ENCODE data around the gene TBC1D10B. TPM values are rescaled to one million over a fixed set of nuclear protein-coding genes. Genes with fewer than 3 reads are reported as not detected.
"Not testable (repeated sequence)": the region's sequence is repeated elsewhere in the genome, so short reads cannot be mapped to it uniquely, and the experiment has no call there.

TBC1D10B gene
- total and polyA plus RNA-seq, 2 of the 8 experiments (the other 6 are each of a cell fraction or from before 2014, with no cell fraction given) = 15.4 to 28.6 TPM

DNA sequence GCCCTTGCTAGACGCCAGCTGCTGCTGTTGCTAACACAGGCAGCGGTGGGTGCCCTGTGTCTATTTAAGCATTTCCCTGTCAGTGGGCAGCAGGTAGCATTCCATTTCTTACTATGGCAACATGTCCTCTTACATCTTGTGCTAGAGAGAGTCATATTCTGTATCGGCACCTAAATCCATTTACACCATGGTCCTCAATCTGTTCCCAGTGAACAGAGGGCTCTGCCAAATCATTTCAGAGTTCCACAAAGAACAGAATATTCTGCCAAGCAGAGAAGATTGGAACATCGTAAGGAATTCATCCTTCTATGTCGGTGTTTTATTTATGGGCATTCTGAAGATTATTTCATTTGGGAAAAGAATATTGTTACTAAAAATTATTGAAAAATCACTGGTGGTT is 31.6 kb downstream of the TBC1D10B start:
- H4K5ac ChIP-seq (ENCODE audit: insufficient read length, low read depth, low read length); H4K8ac ChIP-seq (ENCODE audit: extremely low read depth, insufficient read depth, low read length); CTCF ChIA-PET (ENCODE audit: partially characterized antibody); H3K4me3 ChIP-seq (ENCODE audit: extremely low read depth in 1 of 4, insufficient read depth in 2 of 4, low read depth in 3 of 4, low read length in 4 of 4); H3K4ac ChIP-seq (replicated peaks; ENCODE audit: insufficient read length, low read depth, low read length); H3K79me1 ChIP-seq (ENCODE audit: low read depth, low read length); H2AK5ac ChIP-seq (ENCODE audit: low read depth, low read length); H3K9me3 ChIP-seq (ENCODE audit: insufficient read depth in 2 of 2, low read depth in 1 of 2, low read length in 1 of 2); H3K14ac ChIP-seq (ENCODE audit: insufficient read length); H3K9ac ChIP-seq (replicated peaks in 1 of 4; ENCODE audit: extremely low read depth in 1 of 4, low read depth in 3 of 4, low read length in 3 of 4); FAIRE-seq; H2AFZ ChIP-seq (ENCODE audit: low read length); H2BK20ac ChIP-seq (ENCODE audit: low read length); H4K20me1 ChIP-seq (replicated peaks in 1 of 2; ENCODE audit: control insufficient read depth in 1 of 2, insufficient read depth in 2 of 2, low read length in 2 of 2); H3K4me1 ChIP-seq (replicated peaks in 1 of 4; ENCODE audit: control insufficient read depth in 3 of 4, insufficient read depth in 4 of 4, low read length in 3 of 4); H3K18ac ChIP-seq (ENCODE audit: extremely low read depth, low read length); H4K91ac ChIP-seq (replicated peaks; ENCODE audit: insufficient read length, low read length); H3K23ac ChIP-seq (ENCODE audit: insufficient read length); H3K79me2 ChIP-seq (ENCODE audit: control insufficient read depth in 1 of 2, insufficient read depth in 2 of 2, low read length in 2 of 2); H2BK15ac ChIP-seq (ENCODE audit: low read length); H2BK12ac ChIP-seq (ENCODE audit: low read depth, low read length); H2BK120ac ChIP-seq (replicated peaks; ENCODE audit: low read depth, low read length); POLR2A ChIA-PET (ENCODE audit: partially characterized antibody); DNase-seq (ENCODE audit: low read depth in 1 of 2, low spot score in 2 of 2); H3K56ac ChIP-seq (replicated peaks; ENCODE audit: insufficient read length, low read depth, low read length); H3K4me2 ChIP-seq (ENCODE audit: insufficient read depth in 1 of 2, low read depth in 2 of 2, low read length in 2 of 2); H3K23me2 ChIP-seq (ENCODE audit: low read depth, low read length); H3K27me3 ChIP-seq (replicated peaks in 1 of 4; ENCODE audit: control insufficient read depth in 3 of 4, extremely low read depth in 1 of 4, insufficient read depth in 3 of 4, low read length in 3 of 4); H2BK5ac ChIP-seq (ENCODE audit: low read depth, low read length); H3K36me3 ChIP-seq (ENCODE audit: control insufficient read depth in 2 of 4, insufficient read depth in 4 of 4, low read length in 3 of 4); H3K27ac ChIP-seq (ENCODE audit: low read depth, low read length): not testable (repeated sequence)
- 89% methylated on average over 5 of the region's 5 CpGs; no CpG with 5 or more reads in 1 of the 2 experiments for WGBS, 2 experiments (ENCODE audit: extremely low coverage in 1 of 2, insufficient coverage in 1 of 2, insufficient read length in 1 of 2, insufficient replicate concordance in 2 of 2, low coverage in 1 of 2, low lambda C conversion rate in 2 of 2, missing lambda C conversion rate in 1 of 2)

GRCh38 chr16:30337964-30338357 is 32.3 kb downstream of the TBC1D10B start:
- H4K20me1 ChIP-seq (replicated peaks in 1 of 2; ENCODE audit: control insufficient read depth in 1 of 2, insufficient read depth in 2 of 2, low read length in 2 of 2); H2BK15ac ChIP-seq (ENCODE audit: low read length); H4K8ac ChIP-seq (ENCODE audit: extremely low read depth, insufficient read depth, low read length); H3K79me2 ChIP-seq (ENCODE audit: control insufficient read depth in 1 of 2, insufficient read depth in 2 of 2, low read length in 2 of 2); H3K4ac ChIP-seq (replicated peaks; ENCODE audit: insufficient read length, low read depth, low read length); H3K23ac ChIP-seq (ENCODE audit: insufficient read length); H2BK120ac ChIP-seq (replicated peaks; ENCODE audit: low read depth, low read length); H3K27me3 ChIP-seq (replicated peaks in 1 of 4; ENCODE audit: control insufficient read depth in 3 of 4, extremely low read depth in 1 of 4, insufficient read depth in 3 of 4, low read length in 3 of 4); H2AK5ac ChIP-seq (ENCODE audit: low read depth, low read length); H3K9ac ChIP-seq (replicated peaks in 1 of 4; ENCODE audit: extremely low read depth in 1 of 4, low read depth in 3 of 4, low read length in 3 of 4); H3K79me1 ChIP-seq (ENCODE audit: low read depth, low read length); H3K4me2 ChIP-seq (ENCODE audit: insufficient read depth in 1 of 2, low read depth in 2 of 2, low read length in 2 of 2); H3K9me3 ChIP-seq (ENCODE audit: insufficient read depth in 2 of 2, low read depth in 1 of 2, low read length in 1 of 2); H3K56ac ChIP-seq (replicated peaks; ENCODE audit: insufficient read length, low read depth, low read length); H3K23me2 ChIP-seq (ENCODE audit: low read depth, low read length); H3K27ac ChIP-seq (ENCODE audit: low read depth, low read length); H3K36me3 ChIP-seq (ENCODE audit: control insufficient read depth in 2 of 4, insufficient read depth in 4 of 4, low read length in 3 of 4); FAIRE-seq; H3K14ac ChIP-seq (ENCODE audit: insufficient read length); H3K18ac ChIP-seq (ENCODE audit: extremely low read depth, low read length); H2BK5ac ChIP-seq (ENCODE audit: low read depth, low read length); H2AFZ ChIP-seq (ENCODE audit: low read length); H4K91ac ChIP-seq (replicated peaks; ENCODE audit: insufficient read length, low read length); H2BK12ac ChIP-seq (ENCODE audit: low read depth, low read length); DNase-seq (ENCODE audit: low read depth in 1 of 2, low spot score in 2 of 2); H4K5ac ChIP-seq (ENCODE audit: insufficient read length, low read depth, low read length); H2BK20ac ChIP-seq (ENCODE audit: low read length); H3K4me3 ChIP-seq (ENCODE audit: extremely low read depth in 1 of 4, insufficient read depth in 2 of 4, low read depth in 3 of 4, low read length in 4 of 4); H3K4me1 ChIP-seq (replicated peaks in 1 of 4; ENCODE audit: control insufficient read depth in 3 of 4, insufficient read depth in 4 of 4, low read length in 3 of 4): not testable (repeated sequence)
- ChIA-PET POLR2A (ENCODE audit: partially characterized antibody) (interaction anchor here (0.6 kb wide), 1 partner anchor 71 kb away, joined by 3 read pairs; no protein-coding TSS in a partner anchor), CTCF (ENCODE audit: partially characterized antibody) (interaction anchor here (0.8 to 1.2 kb wide), 2 partner anchors 15 to 17 kb away, joined by 3 to 4 read pairs; partner anchors contain the start of gene CD2BP2)
- WGBS, 2 experiments (ENCODE audit: extremely low coverage in 1 of 2, insufficient coverage in 1 of 2, insufficient read length in 1 of 2, insufficient replicate concordance in 2 of 2, low coverage in 1 of 2, low lambda C conversion rate in 2 of 2, missing lambda C conversion rate in 1 of 2) = 90% methylated on average over 10 of the region's 10 CpGs; no CpG with 5 or more reads in 1 of the 2 experiments
